Motor neuron (in vitro differentiated cells): Measurements from ENCODE around the gene PRSS36. TPM values are rescaled to one million over a fixed set of nuclear protein-coding genes. Genes with fewer than 3 reads are reported as not detected.

Experiments used
- total RNA-seq, 8 experiments: library from RNA; unstranded; fragments of 300-600 nt; gene quantifications; 2 replicates each; pipeline versions ENCODE4 v1.2.3 to v1.2.4, GENCODE V29; 2022

PRSS36 gene
- total RNA-seq, 8 experiments from 2014 or later = 0.36 to 3.8 (median 0.82) TPM

Other genes starting within 250 kb of the PRSS36 start
- 10 to 100 TPM; 10.4 to 49.8 (median 31.4) TPM for gene FBXL19, start 226.5 kb downstream of the PRSS36 start, total RNA-seq
- 10 to 100 TPM in 3 of 8 experiments, 1 to 10 TPM in 5; 4.4 to 37.4 (median 6.8) TPM for gene ORAI3, start 201.0 kb downstream of the PRSS36 start, total RNA-seq
- 10 to 100 TPM in 2 of 8 experiments, 1 to 10 TPM in 6; 3.5 to 17.0 (median 6.6) TPM for gene SETD1A, start 192.3 kb downstream of the PRSS36 start, total RNA-seq
- 10 to 100 TPM in 1 of 8 experiments, 1 to 10 TPM in 6, under 1 TPM in 1; 0.67 to 68.7 (median 1.6) TPM for gene HSD3B7, start 164.9 kb downstream of the PRSS36 start, total RNA-seq
- gene STX1B, start 139.4 kb downstream of the PRSS36 start, total RNA-seq = 10 to 100 TPM in 4 of 8 experiments, 1 to 10 TPM in 2, under 1 TPM in 2; 0.45 to 20.9 (median 10.0) TPM
- gene STX4, start 116.5 kb downstream of the PRSS36 start, total RNA-seq = 10 to 100 TPM; 14.0 to 47.5 (median 24.3) TPM
- 10 to 100 TPM in 3 of 8 experiments, 1 to 10 TPM in 5; 7.5 to 17.6 (median 9.1) TPM for gene ZNF668, start 75.8 kb downstream of the PRSS36 start, total RNA-seq
- gene ZNF646, start 75.6 kb downstream of the PRSS36 start, total RNA-seq = 10 to 100 TPM in 7 of 8 experiments, 1 to 10 TPM in 1; 9.8 to 23.0 (median 12.6) TPM
- 1 to 10 TPM in 7 of 8 experiments, under 1 TPM in 1; 0.36 to 6.0 (median 3.5) TPM for gene PRSS53, start 61.1 kb downstream of the PRSS36 start, total RNA-seq
- gene VKORC1, start 55.3 kb downstream of the PRSS36 start, total RNA-seq = 100 to 1,000 TPM in 1 of 8 experiments, 10 to 100 TPM in 7; 53.8 to 109 (median 72.4) TPM
- 10 to 100 TPM; 14.1 to 46.8 (median 19.6) TPM for gene BCKDK, start 41.7 kb downstream of the PRSS36 start, total RNA-seq
- 10 to 100 TPM; 27.9 to 64.3 (median 54.0) TPM for gene KAT8, start 32.4 kb downstream of the PRSS36 start, total RNA-seq
- 1 to 10 TPM in 1 of 8 experiments, under 1 TPM in 6, not detected in 1; 0.21 to 1.1 (median 0.55) TPM for gene PRSS8, start 14.3 kb downstream of the PRSS36 start, total RNA-seq
- 100 to 1,000 TPM in 3 of 8 experiments, 10 to 100 TPM in 5; 31.7 to 375 (median 75.1) TPM for gene FUS, start 30.1 kb upstream of the PRSS36 start, total RNA-seq
- 10 to 100 TPM in 2 of 8 experiments, 1 to 10 TPM in 2, under 1 TPM in 4; 0.43 to 45.6 (median 1.2) TPM for gene PYCARD, start 52.7 kb upstream of the PRSS36 start, total RNA-seq
- gene TRIM72, start 64.1 kb upstream of the PRSS36 start, total RNA-seq = under 1 TPM in 7 of 8 experiments, not detected in 1; 0.05 to 0.57 (median 0.13) TPM
- under 1 TPM in 4 of 8 experiments, not detected in 4; 0.22 to 0.52 (median 0.39) TPM for gene PYDC1, start 67.1 kb upstream of the PRSS36 start, total RNA-seq
- gene ITGAM, start 109.9 kb upstream of the PRSS36 start, total RNA-seq = 1 to 10 TPM in 2 of 8 experiments, under 1 TPM in 2, not detected in 4; 0.33 to 1.3 (median 0.95) TPM
- 10 to 100 TPM in 1 of 8 experiments, 1 to 10 TPM in 1, under 1 TPM in 3, not detected in 3; 0.08 to 90.0 (median 1.00) TPM for gene ITGAX, start 205.1 kb upstream of the PRSS36 start, total RNA-seq
- under 1 TPM in 3 of 8 experiments, not detected in 5; 0.33 to 0.36 (median 0.35) TPM for gene ITGAD, start 243.3 kb upstream of the PRSS36 start, total RNA-seq